HepG2 (cell line): ENCODE results near the gene BBIP1. TPM values are rescaled to one million over a fixed set of nuclear protein-coding genes. Genes with fewer than 3 reads are reported as not detected.

Experiments
- ATAC-seq: fragments of 200-7000 bp; cut with Tn5 transposase; 3 replicates; pipeline ENCODE4 v1.9.1; 2020; ENCODE audit warnings: mild to moderate bottlenecking, moderate library complexity
- BruUV-seq: library from RNA; stranded (reverse); fragments of 400-500 nt; replicated peaks from 2 replicates; lab custom pipeline; 2021; lab: Mats Ljungman, UMichigan
- CTCF ChIA-PET: fragments of 300-600 bp; formaldehyde crosslinking; extraction: SDS; loops from one replicate; lab custom pipeline; 2021; ENCODE audit warnings: low total read pairs, inconsistent platforms, low intra/inter-chr PET ratio; lab: Yijun Ruan, JAX
- POLR2A ChIA-PET: fragments of 350-600 bp; sonication (Branson Sonifier 250); formaldehyde crosslinking; loops from one replicate; lab custom pipeline; 2020; ENCODE audit warnings: antibody characterized with exemption, inconsistent platforms; lab: Yijun Ruan, JAX
- DNase-seq: peaks from one replicate; pipeline ENCODE4 v3.0.0-alpha.2; 2015; ENCODE audit warnings: low spot score
- FAIRE-seq: peaks from 3 replicates; lab custom pipeline; 2011; peaks lifted over from hg19 to GRCh38; lab: Jason Lieb, UNC
- H2AFZ ChIP-seq: one replicate; pipeline ENCODE4 v1.6.1; 2011; ENCODE audit warnings: low read length, inconsistent platforms
- H3K27ac ChIP-seq: fragments of 300-600 bp; 3 replicates; pipeline ENCODE4 v1.8.0; 2011; ENCODE audit warnings: mixed run types, mild to moderate bottlenecking, mixed read lengths, low read length, inconsistent platforms; ENCODE audit not compliant: insufficient read depth; ENCODE audit errors: extremely low read length
- H3K27me3 ChIP-seq, 2 experiments: fragments of 200-600 bp in 1 of 2; 2 replicates in 1 of 2; 3 replicates in 1 of 2; pipeline versions ENCODE4 v1.6.0 to v1.8.0; 2011; ENCODE audit warnings: low read length in 2 of 2, mild to moderate bottlenecking in 2 of 2, moderate library complexity in 2 of 2, inconsistent platforms in 1 of 2; ENCODE audit not compliant: insufficient read depth in 2 of 2, control insufficient read depth in 1 of 2
- H3K36me3 ChIP-seq, 2 experiments: fragments of 200-600 bp in 1 of 2; replicated peaks in 1 of 2; 2 replicates in 1 of 2; 3 replicates in 1 of 2; pipeline versions ENCODE4 v1.5.1 to v1.8.0; 2011; ENCODE audit warnings: low read length in 2 of 2, inconsistent platforms in 1 of 2; ENCODE audit not compliant: insufficient read depth in 2 of 2, control insufficient read depth in 1 of 2
- H3K4me1 ChIP-seq: 2 replicates; pipeline ENCODE4 v1.5.1; 2012; ENCODE audit warnings: low read length, inconsistent platforms; ENCODE audit not compliant: insufficient read depth
- H3K4me2 ChIP-seq: 2 replicates; pipeline ENCODE4 v1.6.0; 2011; ENCODE audit warnings: low read depth, low read length, inconsistent platforms
- H3K4me3 ChIP-seq, 3 experiments: fragments of 200-600 bp in 1 of 3; sonication (generic), shearing (Covaris generic) in 1 of 3; replicated peaks in 1 of 3; 2 replicates each; pipeline ENCODE4 v1.5.1; 2011 to 2016; ENCODE audit warnings: low read length in 3 of 3, inconsistent platforms in 2 of 3, low read depth in 2 of 3, mild to moderate bottlenecking in 2 of 3, control low read depth in 1 of 3, mixed read lengths in 1 of 3; ENCODE audit not compliant: insufficient read depth in 1 of 3
- H3K79me2 ChIP-seq: one replicate; pipeline ENCODE4 v1.6.1; 2011; ENCODE audit warnings: low read length, inconsistent platforms; ENCODE audit not compliant: insufficient read depth
- H3K9ac ChIP-seq: 2 replicates; pipeline ENCODE4 v1.6.0; 2011; ENCODE audit warnings: mild to moderate bottlenecking, low read depth, low read length, inconsistent platforms; ENCODE audit not compliant: insufficient read depth
- H3K9me3 ChIP-seq: 2 replicates; pipeline ENCODE4 v1.5.1; 2012; ENCODE audit warnings: mild to moderate bottlenecking, low read length
- H4K20me1 ChIP-seq: 2 replicates; pipeline ENCODE4 v1.6.0; 2011; ENCODE audit warnings: inconsistent platforms, mild to moderate bottlenecking, low read length, moderate library complexity; ENCODE audit not compliant: insufficient read depth
- HNRNPL ChIP-seq: fragments of 200-400 bp; formaldehyde crosslinking; IDR thresholded peaks from 2 replicates; pipeline ENCODE4 v1.6.1; 2017; ENCODE audit warnings: mild to moderate bottlenecking, low read depth, low read length
- PITX1 ChIP-seq: sonication (generic); formaldehyde crosslinking; IDR thresholded peaks from 2 replicates; pipeline ENCODE4 v1.5.1; 2020; ENCODE audit warnings: mild to moderate bottlenecking, missing genetic modification reagents
- SMAD9 ChIP-seq: sonication (generic); formaldehyde crosslinking; IDR thresholded peaks from 2 replicates; pipeline ENCODE4 v1.5.1; 2020; ENCODE audit warnings: mild to moderate bottlenecking, missing genetic modification reagents
- SMARCE1 ChIP-seq: fragments of 450-650 bp; IDR thresholded peaks from 2 replicates; pipeline ENCODE4 v1.6.1; 2017; ENCODE audit warnings: borderline replicate concordance
- ZBTB42 ChIP-seq: sonication (generic); formaldehyde crosslinking; IDR thresholded peaks from 2 replicates; pipeline ENCODE4 v1.5.0; 2020; ENCODE audit warnings: mild to moderate bottlenecking, missing genetic modification reagents
- ZMAT3 ChIP-seq: sonication (generic); formaldehyde crosslinking; conservative IDR thresholded peaks from 2 replicates; pipeline ENCODE4 v1.7.0; 2021; ENCODE audit warnings: missing genetic modification reagents
- ZNF567 ChIP-seq: sonication (generic); formaldehyde crosslinking; IDR thresholded peaks from 2 replicates; pipeline ENCODE4 v1.8.1; 2023; ENCODE audit warnings: mild to moderate bottlenecking, missing genetic modification reagents, borderline replicate concordance
- ZNF577 ChIP-seq: sonication (generic); formaldehyde crosslinking; IDR thresholded peaks from 2 replicates; pipeline ENCODE4 v1.4.0; 2020; ENCODE audit warnings: mild to moderate bottlenecking, low read depth, missing genetic modification reagents, borderline replicate concordance
- WGBS: methylation state at CpG from one replicate; pipeline ENCODE4 v1.1.6; 2017; ENCODE audit warnings: low lambda C conversion rate; 5-methylcytosine and 5-hydroxymethylcytosine counted together
- in situ Hi-C: cut with HindIII; loops from 2 replicates; pipeline ENCODE4 v1.10.0; 2017; ENCODE audit warnings: low pct_unique_long_range_greater_than_20kb; ENCODE audit not compliant: extremely low pct_ligation_motif_present
- intact Hi-C: fragments of 100-400 bp; cut with micrococcal nuclease; formaldehyde crosslinking; loops from one replicate; pipeline ENCODE4 v1.10.0; 2022; ENCODE audit not compliant: unreplicated experiment
- polyA plus RNA-seq, 8 experiments: library from polyadenylated mRNA; depleted of rRNA in 3 of 8; stranded (reverse) in 7 of 8; unstranded in 1 of 8; fragments of >200 nt; fragmentation: Illumina TruSeq in 4 of 8; extraction: Trizol in 4 of 8; gene quantifications; 2 replicates each; pipeline versions ENCODE4 v1.2.1 to v1.2.3, GENCODE V29; 2011 to 2016; ENCODE audit warnings: low read depth in 4 of 8, missing spikeins in 1 of 8, mixed read lengths in 1 of 8; ENCODE audit not compliant: insufficient read depth in 1 of 8
- total RNA-seq, 5 experiments: library from RNA; depleted of rRNA; stranded (reverse); fragments of >200 nt; fragmentation: Illumina TruSeq; extraction: Trizol; gene quantifications; 2 replicates each; pipeline ENCODE4 v1.2.3, GENCODE V29; 2016; ENCODE audit warnings: low read depth in 1 of 5
- TF ChIP-seq, protein P1 (sequence below): sonication (generic); formaldehyde crosslinking; IDR thresholded peaks from 2 replicates; pipeline ENCODE4 v1.8.0; 2022; ENCODE audit warnings: mild to moderate bottlenecking, missing genetic modification reagents, moderate library complexity
- TF ChIP-seq, protein P2 (sequence below): sonication (generic); formaldehyde crosslinking; conservative IDR thresholded peaks from 2 replicates; pipeline ENCODE4 v1.5.0; 2020; ENCODE audit warnings: missing genetic modification reagents
- TF ChIP-seq, protein P3 (sequence below): sonication (generic); formaldehyde crosslinking; IDR thresholded peaks from 2 replicates; pipeline ENCODE4 v1.8.0; 2022; ENCODE audit warnings: mild to moderate bottlenecking, missing genetic modification reagents; ENCODE audit not compliant: insufficient replicate concordance
- TF ChIP-seq, protein P4 (sequence below): sonication (generic); formaldehyde crosslinking; IDR thresholded peaks from 2 replicates; pipeline ENCODE4 v1.4.0; 2020; ENCODE audit warnings: missing genetic modification reagents
- TF ChIP-seq, protein P5 (sequence below): sonication (generic); formaldehyde crosslinking; IDR thresholded peaks from 2 replicates; pipeline ENCODE4 v1.5.1; 2020; ENCODE audit warnings: mild to moderate bottlenecking, missing genetic modification reagents, moderate library complexity

The BBIP1 gene
- total and polyA plus RNA-seq, 2 of the 13 experiments (the other 11 are each of a cell fraction or from before 2014, with no cell fraction given) = 18.3 to 24.1 TPM

DNA sequence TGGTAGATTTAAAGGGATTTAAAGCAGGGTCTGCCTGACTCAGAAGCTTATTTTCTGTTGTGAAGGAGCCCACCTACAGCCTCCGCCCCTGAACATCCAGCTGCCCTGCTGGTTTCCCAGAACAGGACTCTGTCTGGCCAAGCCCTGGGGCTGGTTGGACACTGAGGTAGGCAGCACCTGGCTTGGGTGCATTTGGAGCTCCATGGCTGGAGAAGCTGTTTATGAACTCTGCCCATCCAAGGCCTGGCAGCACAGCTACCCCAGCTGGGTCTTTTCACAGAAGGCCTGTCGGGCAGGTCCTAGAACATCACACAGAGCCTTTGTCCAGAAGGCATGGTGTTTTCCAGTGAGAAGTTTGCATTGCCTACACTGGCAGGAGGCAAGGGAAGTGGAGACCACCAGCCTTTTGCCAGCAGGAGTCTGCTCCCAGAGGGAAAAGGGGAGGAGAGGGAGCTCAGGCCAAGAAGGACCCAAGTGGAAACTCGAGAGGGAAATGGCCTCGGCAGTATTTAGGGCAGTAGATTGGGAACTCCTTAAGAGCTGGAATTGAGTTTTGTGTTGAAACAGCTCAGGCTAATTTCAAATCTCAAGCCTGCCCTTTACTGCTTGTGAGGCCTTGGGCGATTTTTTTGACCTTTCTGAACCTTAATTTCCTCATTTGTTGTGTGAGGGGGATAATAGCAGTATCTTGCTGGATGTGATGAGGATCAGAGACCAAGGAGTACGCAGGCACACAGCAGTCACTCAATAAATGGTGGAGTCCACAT is 59.6 kb downstream of the BBIP1 start:
- in situ Hi-C loops = no loop called here
- TF ChIP-seq, protein P1, sequence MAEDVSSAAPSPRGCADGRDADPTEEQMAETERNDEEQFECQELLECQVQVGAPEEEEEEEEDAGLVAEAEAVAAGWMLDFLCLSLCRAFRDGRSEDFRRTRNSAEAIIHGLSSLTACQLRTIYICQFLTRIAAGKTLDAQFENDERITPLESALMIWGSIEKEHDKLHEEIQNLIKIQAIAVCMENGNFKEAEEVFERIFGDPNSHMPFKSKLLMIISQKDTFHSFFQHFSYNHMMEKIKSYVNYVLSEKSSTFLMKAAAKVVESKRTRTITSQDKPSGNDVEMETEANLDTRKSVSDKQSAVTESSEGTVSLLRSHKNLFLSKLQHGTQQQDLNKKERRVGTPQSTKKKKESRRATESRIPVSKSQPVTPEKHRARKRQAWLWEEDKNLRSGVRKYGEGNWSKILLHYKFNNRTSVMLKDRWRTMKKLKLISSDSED (CRISPR knock-in tag) = no peak
- TF ChIP-seq ZNF577 (CRISPR knock-in tag) (no peak), SMARCE1 (no peak), ZNF567 (CRISPR knock-in tag) (no peak), ZMAT3 (CRISPR knock-in tag) (0 out of 2 replicates have a peak, but pooled peaks have one; percentile 8), SMAD9 (CRISPR knock-in tag) (no peak), PITX1 (CRISPR knock-in tag) (no peak), HNRNPL (no peak), ZBTB42 (CRISPR knock-in tag) (no peak)
- TF ChIP-seq, protein P2, sequence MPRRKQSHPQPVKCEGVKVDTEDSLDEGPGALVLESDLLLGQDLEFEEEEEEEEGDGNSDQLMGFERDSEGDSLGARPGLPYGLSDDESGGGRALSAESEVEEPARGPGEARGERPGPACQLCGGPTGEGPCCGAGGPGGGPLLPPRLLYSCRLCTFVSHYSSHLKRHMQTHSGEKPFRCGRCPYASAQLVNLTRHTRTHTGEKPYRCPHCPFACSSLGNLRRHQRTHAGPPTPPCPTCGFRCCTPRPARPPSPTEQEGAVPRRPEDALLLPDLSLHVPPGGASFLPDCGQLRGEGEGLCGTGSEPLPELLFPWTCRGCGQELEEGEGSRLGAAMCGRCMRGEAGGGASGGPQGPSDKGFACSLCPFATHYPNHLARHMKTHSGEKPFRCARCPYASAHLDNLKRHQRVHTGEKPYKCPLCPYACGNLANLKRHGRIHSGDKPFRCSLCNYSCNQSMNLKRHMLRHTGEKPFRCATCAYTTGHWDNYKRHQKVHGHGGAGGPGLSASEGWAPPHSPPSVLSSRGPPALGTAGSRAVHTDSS (CRISPR knock-in tag) = no peak
- TF ChIP-seq, protein P3, sequence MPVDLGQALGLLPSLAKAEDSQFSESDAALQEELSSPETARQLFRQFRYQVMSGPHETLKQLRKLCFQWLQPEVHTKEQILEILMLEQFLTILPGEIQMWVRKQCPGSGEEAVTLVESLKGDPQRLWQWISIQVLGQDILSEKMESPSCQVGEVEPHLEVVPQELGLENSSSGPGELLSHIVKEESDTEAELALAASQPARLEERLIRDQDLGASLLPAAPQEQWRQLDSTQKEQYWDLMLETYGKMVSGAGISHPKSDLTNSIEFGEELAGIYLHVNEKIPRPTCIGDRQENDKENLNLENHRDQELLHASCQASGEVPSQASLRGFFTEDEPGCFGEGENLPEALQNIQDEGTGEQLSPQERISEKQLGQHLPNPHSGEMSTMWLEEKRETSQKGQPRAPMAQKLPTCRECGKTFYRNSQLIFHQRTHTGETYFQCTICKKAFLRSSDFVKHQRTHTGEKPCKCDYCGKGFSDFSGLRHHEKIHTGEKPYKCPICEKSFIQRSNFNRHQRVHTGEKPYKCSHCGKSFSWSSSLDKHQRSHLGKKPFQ (CRISPR knock-in tag) = no peak
- TF ChIP-seq, protein P4, sequence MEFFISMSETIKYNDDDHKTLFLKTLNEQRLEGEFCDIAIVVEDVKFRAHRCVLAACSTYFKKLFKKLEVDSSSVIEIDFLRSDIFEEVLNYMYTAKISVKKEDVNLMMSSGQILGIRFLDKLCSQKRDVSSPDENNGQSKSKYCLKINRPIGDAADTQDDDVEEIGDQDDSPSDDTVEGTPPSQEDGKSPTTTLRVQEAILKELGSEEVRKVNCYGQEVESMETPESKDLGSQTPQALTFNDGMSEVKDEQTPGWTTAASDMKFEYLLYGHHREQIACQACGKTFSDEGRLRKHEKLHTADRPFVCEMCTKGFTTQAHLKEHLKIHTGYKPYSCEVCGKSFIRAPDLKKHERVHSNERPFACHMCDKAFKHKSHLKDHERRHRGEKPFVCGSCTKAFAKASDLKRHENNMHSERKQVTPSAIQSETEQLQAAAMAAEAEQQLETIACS (CRISPR knock-in tag) = no peak
- TF ChIP-seq, protein P5, sequence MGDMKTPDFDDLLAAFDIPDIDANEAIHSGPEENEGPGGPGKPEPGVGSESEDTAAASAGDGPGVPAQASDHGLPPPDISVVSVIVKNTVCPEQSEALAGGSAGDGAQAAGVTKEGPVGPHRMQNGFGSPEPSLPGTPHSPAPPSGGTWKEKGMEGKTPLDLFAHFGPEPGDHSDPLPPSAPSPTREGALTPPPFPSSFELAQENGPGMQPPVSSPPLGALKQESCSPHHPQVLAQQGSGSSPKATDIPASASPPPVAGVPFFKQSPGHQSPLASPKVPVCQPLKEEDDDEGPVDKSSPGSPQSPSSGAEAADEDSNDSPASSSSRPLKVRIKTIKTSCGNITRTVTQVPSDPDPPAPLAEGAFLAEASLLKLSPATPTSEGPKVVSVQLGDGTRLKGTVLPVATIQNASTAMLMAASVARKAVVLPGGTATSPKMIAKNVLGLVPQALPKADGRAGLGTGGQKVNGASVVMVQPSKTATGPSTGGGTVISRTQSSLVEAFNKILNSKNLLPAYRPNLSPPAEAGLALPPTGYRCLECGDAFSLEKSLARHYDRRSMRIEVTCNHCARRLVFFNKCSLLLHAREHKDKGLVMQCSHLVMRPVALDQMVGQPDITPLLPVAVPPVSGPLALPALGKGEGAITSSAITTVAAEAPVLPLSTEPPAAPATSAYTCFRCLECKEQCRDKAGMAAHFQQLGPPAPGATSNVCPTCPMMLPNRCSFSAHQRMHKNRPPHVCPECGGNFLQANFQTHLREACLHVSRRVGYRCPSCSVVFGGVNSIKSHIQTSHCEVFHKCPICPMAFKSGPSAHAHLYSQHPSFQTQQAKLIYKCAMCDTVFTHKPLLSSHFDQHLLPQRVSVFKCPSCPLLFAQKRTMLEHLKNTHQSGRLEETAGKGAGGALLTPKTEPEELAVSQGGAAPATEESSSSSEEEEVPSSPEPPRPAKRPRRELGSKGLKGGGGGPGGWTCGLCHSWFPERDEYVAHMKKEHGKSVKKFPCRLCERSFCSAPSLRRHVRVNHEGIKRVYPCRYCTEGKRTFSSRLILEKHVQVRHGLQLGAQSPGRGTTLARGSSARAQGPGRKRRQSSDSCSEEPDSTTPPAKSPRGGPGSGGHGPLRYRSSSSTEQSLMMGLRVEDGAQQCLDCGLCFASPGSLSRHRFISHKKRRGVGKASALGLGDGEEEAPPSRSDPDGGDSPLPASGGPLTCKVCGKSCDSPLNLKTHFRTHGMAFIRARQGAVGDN = peak; percentile 33

More for the DNA sequence above, 59.6 kb downstream of the BBIP1 start:
- Histone ChIP-seq H3K79me2 (no peaks in the 10 kb centered on the region), H4K20me1 (no peaks in the 10 kb centered on the region), H3K36me3 (no peaks in the 10 kb centered on the region), H3K9ac (no peak overlapping the region), H3K4me3 (0 out of 6 replicates have a peak overlapping the region, but pooled peaks of 1 of the 3 experiments have one; percentile 32), H3K9me3 (no peaks in the 10 kb centered on the region), H3K4me1 (peaks cover 67% of the 10 kb centered on the region), H2AFZ (peak overlapping the region; percentile 17), H3K27ac (no peak overlapping the region), H3K4me2 (peak overlapping the region; percentile 71), H3K27me3 (no peaks in the 10 kb centered on the region)
- WGBS = 46% methylated on average over 5 of the region's 6 CpGs
- POLR2A ChIA-PET = interaction anchor here (1.5 to 4.8 kb wide), 4 partner anchors 12 to 59 kb away, joined by 3 to 53 read pairs (median 28); partner anchors contain the start of genes BBIP1, PDCD4 and SHOC2
- FAIRE-seq (no peak), ATAC-seq (peak; percentile 16), DNase-seq (no peak)
- BruUV-seq = no TSS peak
- CTCF ChIA-PET = no interaction called here
- intact Hi-C loops = no loop called here
